Choroid plexus epithelial cell (primary cell): Measurements from ENCODE around the gene LYL1.

Experiments
- DNase-seq: peaks from one replicate; pipeline ENCODE4 v3.0.0-alpha.2; 2010; ENCODE audit warnings: low read depth
- H3K4me3 ChIP-seq: 2 replicates; pipeline ENCODE4 v1.5.1; 2011; ENCODE audit warnings: low read depth, mild to moderate bottlenecking, control low read depth, low read length, moderate library complexity
- CTCF ChIP-seq: conservative IDR thresholded peaks from 2 replicates; pipeline ENCODE4 v1.5.1; 2011; ENCODE audit warnings: low read depth, mild to moderate bottlenecking, control low read depth, inconsistent platforms, low read length, moderate library complexity

The LYL1 gene

GRCh38 chr19:13089857-13090507, 12.7 kb downstream of the LYL1 start:
- DNase-seq = no peak
- H3K4me3 ChIP-seq = no peak overlapping the region
- TF ChIP-seq CTCF = no peak

- TF ChIP-seq CTCF = peak; percentile 50
- DNase-seq = no peak
- H3K4me3 ChIP-seq = no peak overlapping the region
Measured at GRCh38 chr19:13089139-13089856, 13.4 kb downstream of the LYL1 start.

- no peak for DNase-seq
- TF ChIP-seq CTCF = no peak
- H3K4me3 ChIP-seq = no peak overlapping the region
Measured at GRCh38 chr19:13087795-13088537, 14.7 kb downstream of the LYL1 start.

GRCh38 chr19:13087295-13087694, 15.4 kb downstream of the LYL1 start:
- no peak for DNase-seq
- no peak overlapping the region for H3K4me3 ChIP-seq
- TF ChIP-seq CTCF = no peak

- no peak for DNase-seq
- no peak overlapping the region for H3K4me3 ChIP-seq
- TF ChIP-seq CTCF = no peak
Measured at GRCh38 chr19:13086341-13086740, 16.3 kb downstream of the LYL1 start.

GRCh38 chr19:13085666-13086065, 17.0 kb downstream of the LYL1 start:
- no peak overlapping the region for H3K4me3 ChIP-seq
- DNase-seq = no peak
- no peak for TF ChIP-seq CTCF

- no peak for TF ChIP-seq CTCF
- no peak overlapping the region for H3K4me3 ChIP-seq
- peak; percentile 70 for DNase-seq
Measured at GRCh38 chr19:13083627-13084026, 19.0 kb downstream of the LYL1 start.
